ENCODE results near the gene FAM98C.
A peak's percentile ranks its signal among the peaks of the same experiment; 100 is the strongest.
"Not testable (repeated sequence)": the region's sequence is repeated elsewhere in the genome, so short reads cannot be mapped to it uniquely, and the experiment has no call there.

FAM98C gene

DNA sequence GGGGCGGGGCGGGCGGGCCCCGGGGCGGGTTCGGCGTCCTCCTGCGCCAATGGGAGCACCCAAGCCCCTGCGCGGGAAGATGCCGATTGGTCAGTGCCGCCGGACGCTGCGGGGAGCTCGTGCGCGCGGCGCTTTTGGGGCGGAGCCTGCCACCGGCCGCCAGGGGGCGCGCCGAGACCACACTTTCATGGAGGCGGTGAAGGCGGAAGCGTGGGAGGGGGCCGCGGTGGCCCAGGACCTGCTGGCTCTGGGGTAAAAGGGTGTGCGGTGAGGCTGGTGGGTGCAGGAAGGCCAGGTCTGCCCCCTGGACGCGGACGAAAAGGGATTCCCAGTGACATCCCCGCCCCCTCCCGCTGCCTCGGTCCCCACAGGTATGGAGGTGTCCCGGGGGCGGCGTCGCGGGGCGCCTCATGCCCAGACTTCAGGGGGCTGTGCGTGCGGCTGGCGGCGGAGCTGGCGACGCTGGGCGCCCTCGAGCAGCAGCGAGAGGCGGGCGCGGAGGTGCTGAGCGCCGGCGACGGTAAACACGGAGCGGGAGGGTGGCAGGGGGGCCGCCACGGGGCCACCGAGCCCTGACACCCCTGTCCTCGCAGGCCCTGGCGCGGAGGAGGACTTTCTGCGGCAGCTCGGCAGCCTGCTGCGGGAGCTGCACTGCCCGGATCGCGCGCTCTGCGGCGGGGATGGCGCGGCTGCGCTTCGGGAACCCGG is at the start of gene FAM98C:
TSS of gene FAM98C (plus strand) at position 127 of the 708 bp plus-strand sequence. CDS start at position 188, 61 bp downstream.
- peak; percentile 94 for DNase-seq (ENCODE audit: low read depth in 2 of 2)

DNA sequence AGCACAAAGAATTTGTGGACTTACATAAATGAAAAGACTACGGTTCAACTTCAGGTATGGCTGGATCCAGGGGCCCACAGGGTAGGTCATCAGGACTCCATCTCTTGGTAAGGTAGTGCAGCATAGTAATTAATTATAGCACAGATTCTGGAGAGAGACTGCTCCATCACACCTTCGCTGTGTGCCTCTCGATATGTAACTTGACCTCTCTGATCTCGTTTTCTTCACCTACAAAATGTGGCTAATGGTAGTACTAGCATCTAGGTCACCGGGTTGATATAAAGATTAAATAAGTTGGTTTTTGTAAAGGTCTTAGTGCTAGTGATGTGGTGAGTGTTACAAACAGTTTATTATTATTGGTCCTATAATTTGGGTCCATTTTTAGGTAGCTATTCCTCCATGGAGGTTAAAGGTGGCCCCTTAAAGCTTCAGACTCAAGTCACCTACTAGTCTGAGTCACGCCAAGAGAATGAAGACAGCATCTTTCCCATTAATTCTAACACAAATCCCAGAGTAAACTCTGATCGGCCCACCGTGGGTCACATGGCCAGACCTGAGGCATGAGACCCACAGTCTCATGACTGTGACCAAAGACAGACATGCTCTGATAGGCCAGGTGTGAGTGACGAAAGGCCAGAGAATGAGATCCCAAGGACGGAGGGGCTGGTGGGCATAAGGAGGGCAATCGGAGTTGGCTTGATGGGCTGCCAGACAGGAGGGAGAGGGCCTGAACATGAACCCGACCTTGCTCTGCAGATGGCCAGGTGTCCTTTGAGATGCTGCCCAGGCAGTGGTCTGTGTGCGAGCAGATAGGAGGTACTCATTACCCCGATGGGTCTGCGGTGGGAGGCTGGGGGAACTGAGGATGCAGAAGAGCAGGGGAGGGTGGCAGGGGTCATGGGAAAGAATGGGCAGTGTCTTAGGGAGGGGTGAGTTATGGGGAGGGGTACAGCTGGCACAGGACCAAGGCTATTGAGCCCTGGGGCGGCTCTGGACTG is 46.9 kb upstream of the FAM98C start:
- no peak for DNase-seq (ENCODE audit: low read depth in 2 of 2)

DNA sequence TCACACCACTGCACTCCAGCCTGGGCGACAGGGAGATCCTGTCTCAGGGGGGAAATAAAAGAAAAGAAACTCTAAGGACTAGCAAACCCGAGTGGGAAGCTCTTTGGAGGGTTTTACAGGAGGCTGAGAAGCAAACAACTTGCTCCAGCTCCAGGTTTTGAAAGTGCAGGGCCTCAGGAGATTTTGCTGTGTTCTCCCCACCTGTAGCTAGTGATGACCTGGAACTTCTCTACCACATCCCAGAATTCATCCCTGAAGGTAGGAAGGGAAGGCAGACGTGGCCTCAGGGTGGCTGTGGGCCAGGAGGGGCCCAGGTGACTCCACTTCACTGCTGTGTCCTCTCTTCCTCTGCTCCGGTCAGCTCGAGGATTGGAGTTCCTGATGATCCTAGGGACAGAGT is 44.8 kb upstream of the FAM98C start:
- DNase-seq (ENCODE audit: low read depth in 2 of 2): no peak

DNA sequence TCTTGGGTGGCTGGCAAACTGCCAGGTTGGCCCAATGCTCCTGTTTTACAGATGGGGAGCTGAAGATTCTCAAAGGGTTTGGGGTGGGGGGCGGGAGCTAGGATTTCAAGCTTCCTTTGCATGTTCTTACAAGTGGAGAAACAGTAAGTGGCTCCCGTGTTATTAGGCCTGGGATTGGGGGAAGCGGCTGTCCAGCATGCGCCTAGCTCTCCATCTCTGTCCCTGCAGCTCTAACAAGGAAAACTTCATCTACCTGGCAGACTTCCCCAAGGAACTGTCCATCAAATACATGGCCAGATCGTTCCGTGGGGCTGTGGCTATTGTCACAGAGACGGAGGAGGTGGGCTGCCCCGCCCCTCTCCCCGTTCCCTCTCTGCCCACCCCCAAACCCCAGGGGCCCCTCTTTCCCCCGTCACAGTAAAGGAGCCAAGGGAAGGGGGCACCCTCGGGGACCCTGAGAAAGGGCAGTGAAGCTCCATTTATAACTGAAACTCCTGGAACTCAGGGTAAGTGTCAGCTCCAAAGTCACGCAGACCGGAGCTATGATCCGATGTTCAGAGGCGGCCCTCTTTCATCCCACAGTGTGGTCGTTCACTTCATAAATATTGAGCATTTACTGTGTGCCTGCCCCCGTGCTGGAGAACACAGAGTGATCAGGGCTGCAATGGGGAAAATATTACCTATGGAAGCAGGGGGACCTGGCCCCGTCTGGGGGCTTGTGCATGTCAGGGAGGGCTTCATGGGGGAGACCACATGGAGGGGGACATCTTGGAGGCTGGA is 43.5 kb upstream of the FAM98C start:
- no peak for DNase-seq (ENCODE audit: low read depth in 2 of 2)

- DNase-seq (ENCODE audit: low read depth in 2 of 2): no peak
Observed at GRCh38 chr19:38360351-38360750, 42.5 kb upstream of the FAM98C start.

- DNase-seq (ENCODE audit: low read depth in 2 of 2): no peak
Observed at GRCh38 chr19:38360839-38361631, 41.9 kb upstream of the FAM98C start.

DNA sequence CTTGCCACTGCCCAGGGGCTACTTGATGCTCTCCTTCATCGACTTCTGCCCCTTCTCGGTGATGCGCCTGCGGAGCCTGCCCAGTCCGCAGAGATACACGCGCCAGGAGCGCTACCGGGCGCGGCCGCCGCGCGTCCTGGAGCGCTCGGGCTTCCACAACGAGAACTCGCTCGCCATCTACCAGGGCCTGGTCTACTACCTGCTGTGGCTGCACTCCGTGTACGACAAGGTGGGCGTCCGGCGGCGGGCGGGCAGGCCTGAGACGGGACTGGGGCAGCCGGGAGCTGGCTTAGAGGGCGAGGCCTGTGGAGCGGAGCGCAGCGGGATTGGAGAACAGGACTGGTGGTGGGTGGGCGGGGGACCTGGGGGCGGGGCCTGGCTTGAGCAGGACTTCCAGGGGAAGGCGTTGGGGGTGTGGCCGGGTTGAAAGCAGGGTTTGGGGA is 41.2 kb upstream of the FAM98C start:
- peak in 1 of 2 donors; percentile 27 for DNase-seq (ENCODE audit: low read depth in 2 of 2)

DNA sequence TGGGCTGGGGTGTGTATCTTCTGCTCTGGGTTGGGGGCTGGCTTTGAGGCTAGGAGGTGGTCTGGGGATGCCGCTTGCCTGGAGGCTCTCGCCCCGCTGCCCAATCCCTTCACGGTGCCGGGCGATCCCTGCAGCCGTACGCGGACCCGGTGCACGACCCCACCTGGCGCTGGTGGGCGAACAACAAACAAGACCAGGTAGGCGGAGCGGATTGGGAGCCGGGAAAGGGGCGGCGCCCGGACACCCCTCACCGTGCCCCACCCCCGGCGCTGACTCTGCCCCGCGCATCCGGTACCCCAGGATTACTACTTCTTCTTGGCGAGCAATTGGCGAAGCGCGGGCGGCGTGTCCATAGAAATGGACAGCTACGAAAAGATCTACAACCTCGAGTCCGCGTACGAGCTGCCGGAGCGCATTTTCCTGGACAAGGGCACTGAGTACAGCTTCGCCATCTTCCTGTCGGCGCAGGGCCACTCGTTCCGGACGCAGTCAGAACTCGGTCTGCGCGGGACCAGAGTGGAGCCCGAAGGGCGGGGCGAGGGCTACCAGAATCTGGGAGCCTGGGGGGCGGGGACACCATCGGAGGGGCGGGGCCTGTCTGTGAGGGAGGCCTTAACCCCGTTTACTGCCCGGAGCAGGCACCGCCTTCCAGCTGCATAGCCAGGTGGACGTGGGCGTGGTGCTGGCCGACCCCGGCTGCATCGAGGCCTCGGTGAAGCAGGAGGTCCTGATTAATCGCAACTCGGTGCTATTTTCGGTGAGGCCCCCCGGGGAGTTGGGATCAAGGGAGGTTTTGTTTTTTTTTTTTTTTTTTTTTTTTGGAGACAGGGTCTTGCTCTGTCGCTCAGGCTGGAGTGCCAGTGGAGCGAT is 40.6 kb upstream of the FAM98C start:
- DNase-seq (ENCODE audit: low read depth in 2 of 2): peak; percentile 37 to 42

GRCh38 chr19:38362946-38363688 is 39.8 kb upstream of the FAM98C start:
- not testable (repeated sequence) for DNase-seq (ENCODE audit: low read depth in 2 of 2)

- DNase-seq (ENCODE audit: low read depth in 2 of 2): no peak
Observed at GRCh38 chr19:38367041-38367440, 35.9 kb upstream of the FAM98C start.

DNA sequence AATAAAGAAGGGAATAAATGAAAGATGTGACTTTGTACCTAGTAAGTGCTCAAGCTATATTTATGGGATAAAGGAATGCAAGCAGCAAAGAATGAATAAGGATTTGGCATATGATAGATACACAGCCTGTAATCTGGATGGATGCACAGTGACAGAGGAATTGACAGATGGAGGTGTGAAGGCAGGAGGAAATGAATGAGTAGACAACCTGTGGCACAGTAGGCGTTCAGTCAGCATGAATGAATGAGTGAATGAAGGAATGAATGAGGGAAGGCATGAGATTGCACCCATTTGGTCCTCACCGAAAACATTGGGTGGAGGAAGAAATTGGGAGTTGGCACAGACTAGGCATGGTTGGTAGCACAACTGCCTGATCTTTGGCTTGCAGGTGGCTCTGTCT is 33.3 kb upstream of the FAM98C start:
- DNase-seq (ENCODE audit: low read depth in 2 of 2): no peak

DNA sequence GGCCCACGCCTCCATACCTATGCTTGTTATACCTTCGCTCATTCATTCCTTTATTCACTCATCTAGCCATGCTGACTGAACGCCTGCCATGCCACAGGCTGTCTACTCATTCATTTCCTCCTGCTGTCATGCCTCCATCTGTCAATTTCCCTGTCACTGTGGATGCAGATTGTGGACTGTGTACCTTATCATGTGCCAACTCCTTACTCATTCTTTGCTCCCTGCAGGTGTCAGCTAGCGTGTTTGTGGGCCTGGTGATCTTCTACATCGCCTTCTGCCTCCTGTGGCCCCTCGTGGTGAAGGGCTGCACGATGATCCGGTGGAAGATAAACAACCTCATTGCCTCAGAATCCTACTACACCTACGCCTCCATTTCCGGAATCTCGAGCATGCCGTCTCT is 32.6 kb upstream of the FAM98C start:
- DNase-seq (ENCODE audit: low read depth in 2 of 2): no peak

GRCh38 chr19:38371081-38371480 is 31.8 kb upstream of the FAM98C start:
- DNase-seq (ENCODE audit: low read depth in 2 of 2): no peak

DNA sequence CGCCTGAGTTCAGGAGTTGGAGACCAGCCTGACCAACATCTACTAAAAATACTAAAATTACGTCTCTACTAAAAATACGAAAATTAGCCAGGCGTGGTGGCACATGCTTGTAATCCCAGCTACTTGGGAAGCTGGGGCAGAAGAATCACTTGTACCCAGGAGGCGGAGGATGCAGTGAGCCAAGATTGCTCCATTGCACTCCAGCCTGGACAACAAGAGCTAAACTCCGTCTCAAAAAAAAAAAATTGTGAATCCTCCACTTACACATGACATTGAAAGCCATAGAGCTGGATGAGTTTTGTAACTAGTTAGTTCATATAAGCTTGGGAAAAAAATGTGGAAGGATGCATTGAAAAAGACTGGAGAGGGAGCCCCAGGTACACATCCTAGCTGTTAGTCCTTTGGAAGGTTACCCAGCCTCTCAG is 29.0 kb upstream of the FAM98C start:
- no peak for DNase-seq (ENCODE audit: low read depth in 2 of 2)

GRCh38 chr19:38374332-38375097 is 28.4 kb upstream of the FAM98C start, which contains the start of gene PSMD8:
Gene PSMD8, plus strand, starts transcription at chr19:38374571. Its CDS starts 31 bp downstream, at chr19:38374602.
- peak; percentile 93 for DNase-seq (ENCODE audit: low read depth in 2 of 2)

DNA sequence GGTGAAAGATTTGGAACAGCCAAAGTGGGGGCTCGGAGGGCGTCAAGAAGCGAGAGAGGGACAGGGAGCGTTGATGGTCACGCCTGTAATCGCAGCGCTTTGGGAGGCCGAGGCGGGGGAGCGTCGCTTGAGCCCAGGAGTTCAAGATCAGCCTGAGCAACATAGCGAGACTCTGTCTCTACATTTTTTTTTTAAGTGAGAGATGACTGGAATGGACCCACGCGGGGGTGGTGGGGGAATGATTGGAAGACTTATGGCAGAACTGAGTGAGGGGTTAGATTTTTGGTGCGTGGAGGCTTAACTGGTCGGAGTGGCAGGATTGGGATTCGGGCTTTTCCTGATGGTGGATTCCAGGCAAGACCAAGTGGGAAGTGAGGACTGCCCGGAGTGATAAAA is 27.8 kb upstream of the FAM98C start:
- no peak for DNase-seq (ENCODE audit: low read depth in 2 of 2)

- DNase-seq (ENCODE audit: low read depth in 2 of 2): no peak
Observed at GRCh38 chr19:38375748-38376147, 27.1 kb upstream of the FAM98C start.

DNA sequence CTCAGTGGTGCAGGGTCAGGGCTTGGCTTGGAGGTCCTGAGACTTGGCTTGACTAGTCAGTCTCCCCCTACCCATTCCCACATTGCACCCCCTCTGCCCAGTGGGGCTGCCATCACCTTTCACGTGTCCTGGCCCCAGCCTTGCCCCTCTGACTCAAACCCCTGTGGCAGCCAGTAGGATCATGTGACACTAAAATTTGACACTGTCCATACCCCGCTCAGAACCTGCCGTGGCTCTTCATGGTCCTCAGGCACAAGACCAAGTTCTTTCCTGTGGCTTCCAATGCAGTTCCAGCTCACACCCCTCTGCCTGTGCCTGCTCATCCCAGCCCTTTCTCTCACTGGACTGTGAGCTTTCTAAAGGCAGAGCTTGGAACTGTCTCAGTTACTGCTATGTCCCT is 26.3 kb upstream of the FAM98C start:
- no peak for DNase-seq (ENCODE audit: low read depth in 2 of 2)
